Effector CD4-positive, alpha-beta T cell (primary cell): ENCODE measurements around the gene ARHGEF9.

ENCODE experiments used
- DNase-seq: peaks from one replicate; pipeline ENCODE4 v3.0.0-alpha.2; 2020

The ARHGEF9 gene

DNA sequence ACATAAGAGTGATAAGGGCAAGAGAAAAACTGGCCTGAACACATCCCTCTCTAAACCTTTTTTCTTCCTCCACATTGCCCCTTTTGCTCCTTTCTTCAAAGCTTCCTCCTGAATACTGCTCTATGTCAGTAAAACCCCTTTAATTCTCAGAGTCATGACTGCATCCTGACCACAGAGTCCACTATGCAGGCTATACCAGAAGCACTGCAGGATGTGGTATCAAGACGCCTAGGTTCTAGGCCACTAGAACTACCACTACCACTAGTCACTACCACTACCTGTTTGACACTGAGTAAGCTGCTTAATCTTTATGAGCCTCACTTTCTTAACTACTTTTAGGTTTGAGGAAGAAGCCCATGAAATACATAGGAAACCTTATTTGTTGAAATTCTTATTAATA, 38.7 kb downstream of the ARHGEF9 start:
- DNase-seq: no peak

DNA sequence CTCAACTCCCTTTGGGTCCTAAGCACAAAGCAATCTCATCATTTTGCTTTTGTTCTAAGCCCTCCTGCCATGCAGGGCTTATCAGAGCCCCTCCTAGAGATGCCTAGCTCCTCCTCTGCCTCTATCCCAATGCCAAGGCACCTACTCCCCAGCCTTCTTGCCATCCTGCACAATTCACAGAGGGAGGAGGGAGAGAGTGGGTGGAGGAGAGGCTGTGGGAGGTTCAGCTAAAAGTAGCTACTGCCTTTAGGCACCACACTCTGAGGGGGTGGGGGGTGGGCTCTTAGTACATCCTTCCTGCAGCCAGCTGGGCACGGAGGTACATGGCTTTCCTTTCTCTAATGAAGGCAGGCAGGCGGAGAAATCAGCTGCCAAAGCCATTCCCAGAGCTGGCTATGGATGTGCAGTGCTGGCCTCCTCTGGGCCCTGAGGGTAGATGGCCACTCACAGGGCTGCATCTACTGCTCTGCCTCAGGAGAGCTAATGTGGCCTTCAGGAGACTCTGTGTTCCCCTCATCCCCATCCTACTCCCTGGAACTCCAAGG, 40.1 kb downstream of the ARHGEF9 start:
- DNase-seq: no peak

DNA sequence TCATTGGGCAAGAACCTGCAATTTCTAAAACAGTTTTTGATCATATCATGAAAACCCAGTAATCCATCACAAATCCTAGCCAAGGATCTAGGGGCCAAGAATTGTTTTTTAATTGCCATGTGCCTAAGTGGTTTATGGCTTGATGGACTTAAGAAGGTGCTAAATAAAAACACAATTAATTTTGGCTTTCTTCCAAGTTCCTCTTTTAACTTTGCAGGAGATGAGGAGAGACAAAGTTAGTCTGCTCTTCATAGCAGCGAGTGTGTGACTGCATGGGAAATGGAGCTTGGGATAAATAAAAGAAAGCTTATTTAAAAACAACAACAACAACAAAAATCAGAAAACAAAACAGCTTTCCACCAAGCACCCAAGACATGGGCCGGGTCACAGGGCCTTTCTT, 41.4 kb downstream of the ARHGEF9 start:
- DNase-seq: no peak

DNA sequence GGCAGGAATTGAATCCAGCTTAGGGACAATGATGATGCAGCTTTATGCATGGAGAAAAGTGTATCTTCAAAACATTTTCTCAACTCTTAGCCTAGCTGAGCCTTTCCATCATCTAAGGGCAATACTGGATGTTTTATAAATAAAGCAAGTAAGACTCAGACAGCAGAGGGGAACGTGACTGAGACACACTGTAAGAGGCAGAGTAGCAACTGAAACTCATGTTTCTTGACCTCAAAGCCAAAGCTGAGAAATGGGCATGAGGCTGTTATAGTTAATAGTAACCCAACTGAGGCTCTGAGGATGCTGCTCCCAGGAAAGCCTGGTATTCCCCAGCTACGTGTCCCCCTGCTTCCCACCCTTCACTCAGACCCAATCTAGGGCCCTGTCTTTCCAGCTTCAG, 44.6 kb downstream of the ARHGEF9 start:
- no peak for DNase-seq

DNA sequence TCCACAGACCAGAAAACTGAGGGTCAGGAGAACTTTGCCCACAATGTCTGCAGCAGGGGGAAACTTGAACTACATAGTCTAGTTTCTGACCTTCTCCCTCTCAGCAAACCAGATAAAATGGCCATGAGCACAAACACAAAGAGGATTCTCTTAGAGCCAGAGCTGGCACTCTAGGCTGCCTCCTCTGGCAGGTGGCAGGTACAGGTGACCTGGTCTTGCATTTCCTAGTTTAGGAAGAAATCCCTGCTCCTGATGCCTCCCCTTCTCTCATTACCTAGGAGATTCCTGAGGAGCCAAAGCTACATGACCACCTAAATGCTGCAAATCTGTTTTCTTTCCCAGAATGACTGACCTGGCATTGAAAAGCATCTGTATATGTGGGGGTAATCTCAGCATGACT, 45.1 kb downstream of the ARHGEF9 start:
- no peak for DNase-seq

DNA sequence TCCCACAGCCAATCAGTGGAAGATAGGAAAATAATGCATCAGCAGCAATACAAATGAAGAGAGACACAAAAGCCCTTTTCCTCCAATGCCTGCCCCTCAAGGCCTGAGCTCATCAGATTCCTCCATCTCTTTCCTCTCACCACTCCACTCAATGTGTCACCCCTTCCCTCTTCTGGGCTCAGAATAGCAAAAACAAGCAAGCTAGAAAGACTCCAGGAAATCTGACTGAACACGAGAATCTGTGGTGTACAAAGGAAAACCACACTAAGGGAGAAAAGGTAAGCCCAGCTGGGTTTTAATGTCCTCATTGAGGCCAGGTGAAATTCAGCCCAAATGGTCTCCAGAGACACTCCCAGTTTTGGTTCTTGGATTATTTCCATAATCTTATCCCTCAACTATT, 46.3 kb downstream of the ARHGEF9 start:
- no peak for DNase-seq

DNA sequence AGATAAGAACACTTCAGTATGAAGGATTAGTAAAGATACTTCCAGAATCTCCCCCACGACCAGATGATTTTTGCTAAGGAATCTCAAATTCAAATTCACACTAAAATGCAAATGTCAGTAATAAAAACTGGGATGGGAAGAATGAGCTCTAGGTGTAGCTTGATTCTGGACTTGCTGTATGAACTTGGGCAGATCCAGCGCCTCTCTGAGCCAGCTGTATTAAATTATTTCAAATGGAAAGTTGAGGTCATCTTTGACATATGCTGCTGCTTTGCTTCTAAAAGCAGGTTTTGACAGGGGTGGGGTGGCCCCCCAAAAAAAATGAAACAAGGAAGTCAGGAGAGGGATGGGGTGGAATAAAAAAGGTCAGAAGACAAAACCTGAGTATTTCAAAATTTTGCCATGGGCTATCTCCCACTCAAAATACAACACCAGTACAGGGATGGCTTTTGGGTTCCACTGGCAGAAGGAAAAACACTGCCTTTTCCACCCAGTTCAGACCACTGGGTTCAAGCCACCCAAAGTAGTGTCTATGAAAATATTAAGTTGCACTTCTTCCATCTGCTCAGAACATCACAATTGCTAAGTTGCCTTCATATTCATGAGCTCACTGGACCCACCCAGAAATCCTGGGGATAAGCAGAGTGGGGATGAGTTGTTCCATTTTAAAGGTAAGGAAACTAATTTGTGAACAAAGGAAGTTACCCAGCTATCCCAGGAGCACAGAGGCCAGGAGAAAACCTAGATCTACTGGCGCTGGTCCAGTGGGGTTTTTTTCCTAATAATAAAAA, 47.7 kb downstream of the ARHGEF9 start:
- DNase-seq: no peak

DNA sequence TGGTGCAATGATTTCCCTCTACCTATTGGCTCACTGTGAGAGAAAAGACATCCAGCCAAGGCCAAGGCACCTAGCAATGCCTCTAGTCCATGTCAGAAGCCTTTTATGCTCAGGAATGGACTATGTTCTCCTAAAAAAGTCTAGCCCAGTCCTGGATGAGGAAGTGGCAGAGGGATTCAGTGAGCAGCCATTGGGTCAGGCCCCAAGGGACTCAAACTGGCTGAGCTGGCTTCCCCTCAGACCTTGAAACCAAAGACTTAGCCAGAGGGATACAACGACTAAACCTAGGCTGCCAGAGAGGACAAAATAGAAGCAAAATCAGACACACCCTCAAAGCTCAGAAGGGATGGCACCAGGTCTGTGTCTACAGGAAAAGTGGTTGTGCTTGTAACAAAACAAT, 49.1 kb downstream of the ARHGEF9 start:
- no peak for DNase-seq

DNA sequence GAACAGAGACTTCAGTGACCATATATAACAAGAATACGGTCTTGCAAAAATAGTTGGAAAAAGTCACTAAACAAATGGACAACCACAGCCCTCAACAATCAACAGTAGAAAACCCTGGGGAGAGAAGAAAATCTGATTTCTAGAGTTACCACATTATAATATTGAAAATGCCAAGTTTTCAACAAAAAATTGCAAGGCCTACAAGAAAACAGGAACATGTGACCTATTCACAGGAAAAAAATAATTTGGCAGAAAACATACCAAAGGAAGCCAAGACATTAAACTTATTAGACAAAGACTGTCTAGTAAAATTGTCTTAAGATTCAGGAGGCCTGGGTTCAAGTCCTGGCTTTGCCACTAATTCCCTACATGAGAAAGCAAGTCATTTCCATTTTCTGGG, 64.7 kb downstream of the ARHGEF9 start:
- DNase-seq: no peak

DNA sequence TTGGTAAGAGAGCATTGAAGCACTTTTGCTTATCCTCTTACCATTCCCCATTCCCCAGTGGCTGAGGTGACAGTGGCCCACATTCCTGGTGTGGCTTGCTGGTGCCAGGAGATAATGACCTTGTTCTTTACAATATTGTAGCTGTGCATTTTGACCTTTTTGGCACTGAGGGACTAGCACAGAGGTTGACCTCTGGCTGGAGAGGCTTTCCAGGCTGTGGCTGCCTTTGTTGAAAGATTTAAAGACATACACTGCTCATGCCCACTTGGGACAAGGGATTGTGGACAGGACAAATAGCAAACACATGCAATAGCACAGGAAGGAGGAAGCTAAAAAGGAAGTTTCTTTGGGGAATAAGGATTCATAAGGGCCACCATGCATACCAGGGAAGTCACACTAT, 65.4 kb downstream of the ARHGEF9 start:
- no peak for DNase-seq

DNA sequence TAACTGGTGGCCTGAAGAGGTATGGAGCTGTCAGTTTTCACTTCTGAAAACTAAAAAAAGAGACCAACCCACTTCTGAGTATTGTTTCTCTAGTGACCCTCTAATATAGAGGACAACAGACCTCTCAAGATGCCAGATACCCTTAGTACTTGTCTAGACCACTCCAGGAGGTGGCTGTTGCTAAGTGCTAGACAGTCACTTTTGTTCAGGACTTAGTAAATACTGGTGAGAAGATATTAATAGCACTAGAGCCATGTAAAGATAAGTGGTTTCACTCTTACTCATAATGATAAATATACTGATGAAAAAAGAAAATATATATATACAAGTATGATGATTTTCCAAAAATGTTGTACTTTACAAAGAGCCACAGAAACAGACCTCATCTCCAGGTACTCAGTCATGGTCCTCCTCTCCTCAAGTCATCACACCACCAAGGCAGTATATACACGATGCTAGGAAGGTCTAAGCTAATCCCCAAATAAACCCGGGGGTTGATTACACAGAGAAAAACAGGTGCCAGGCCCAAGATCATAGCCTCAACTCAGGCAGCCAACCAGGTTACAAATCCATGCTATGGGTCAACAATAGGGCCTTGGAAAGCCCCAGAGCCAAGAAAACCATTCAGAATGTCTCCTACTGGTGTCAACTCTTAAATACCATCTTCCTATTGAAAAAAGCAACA, 66.9 kb downstream of the ARHGEF9 start:
- no peak for DNase-seq

DNA sequence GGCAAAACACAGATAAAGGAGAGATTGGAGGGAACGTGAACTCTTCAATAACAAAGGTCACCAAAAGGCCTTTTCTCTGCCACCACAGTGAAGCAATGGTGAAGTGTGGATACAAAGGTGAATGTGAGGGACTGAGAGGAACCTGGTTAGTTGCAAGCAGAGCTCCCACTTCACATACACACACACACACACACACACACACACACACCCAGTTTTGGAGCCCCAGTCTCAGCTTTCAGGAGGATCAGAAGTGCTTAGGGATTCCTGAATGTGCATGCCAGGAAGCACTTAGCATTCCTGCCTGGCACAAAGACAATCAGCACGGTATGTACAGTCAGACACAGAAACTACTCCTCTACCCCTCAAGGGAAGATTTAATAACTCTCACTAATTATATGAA, 71.5 kb downstream of the ARHGEF9 start:
- no peak for DNase-seq

DNA sequence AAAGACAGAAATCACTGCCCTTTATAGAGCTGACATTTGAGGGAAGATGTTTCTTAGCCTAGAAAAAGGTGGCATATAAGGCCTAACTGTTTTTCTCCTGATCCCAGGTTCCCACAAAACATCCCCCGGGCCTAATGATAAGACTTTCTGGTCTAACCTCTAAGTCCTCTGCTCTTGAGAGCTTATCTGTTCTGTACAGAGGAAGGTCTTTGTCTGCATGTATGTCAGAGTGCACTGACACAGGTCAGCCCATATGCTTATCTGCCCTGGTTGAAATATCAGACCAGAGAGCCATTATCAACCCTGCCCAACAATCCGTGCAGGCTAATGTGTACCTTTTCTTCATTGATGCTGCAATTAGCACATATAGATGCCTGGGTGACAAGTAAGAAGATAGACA, 76.2 kb downstream of the ARHGEF9 start:
- DNase-seq: no peak

DNA sequence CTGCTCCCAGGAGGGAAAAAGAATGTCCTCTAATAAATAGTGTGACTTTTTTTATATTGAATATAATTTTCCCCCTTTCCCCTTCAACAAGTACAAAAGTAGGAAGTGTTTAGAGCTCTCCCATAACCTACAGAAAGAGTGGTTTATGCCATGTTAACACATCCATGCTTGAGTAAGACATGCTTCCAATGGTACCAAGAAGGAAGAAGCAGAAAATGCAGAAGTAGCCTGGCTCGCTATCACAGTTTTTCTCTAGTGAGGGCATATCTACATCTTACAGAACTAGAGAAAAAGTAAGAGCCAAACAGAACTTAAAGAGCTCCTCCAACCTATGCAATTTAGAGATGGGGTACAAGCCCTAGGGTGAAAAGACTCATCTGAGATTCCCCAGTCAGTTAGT, 82.5 kb downstream of the ARHGEF9 start:
- no peak for DNase-seq

DNA sequence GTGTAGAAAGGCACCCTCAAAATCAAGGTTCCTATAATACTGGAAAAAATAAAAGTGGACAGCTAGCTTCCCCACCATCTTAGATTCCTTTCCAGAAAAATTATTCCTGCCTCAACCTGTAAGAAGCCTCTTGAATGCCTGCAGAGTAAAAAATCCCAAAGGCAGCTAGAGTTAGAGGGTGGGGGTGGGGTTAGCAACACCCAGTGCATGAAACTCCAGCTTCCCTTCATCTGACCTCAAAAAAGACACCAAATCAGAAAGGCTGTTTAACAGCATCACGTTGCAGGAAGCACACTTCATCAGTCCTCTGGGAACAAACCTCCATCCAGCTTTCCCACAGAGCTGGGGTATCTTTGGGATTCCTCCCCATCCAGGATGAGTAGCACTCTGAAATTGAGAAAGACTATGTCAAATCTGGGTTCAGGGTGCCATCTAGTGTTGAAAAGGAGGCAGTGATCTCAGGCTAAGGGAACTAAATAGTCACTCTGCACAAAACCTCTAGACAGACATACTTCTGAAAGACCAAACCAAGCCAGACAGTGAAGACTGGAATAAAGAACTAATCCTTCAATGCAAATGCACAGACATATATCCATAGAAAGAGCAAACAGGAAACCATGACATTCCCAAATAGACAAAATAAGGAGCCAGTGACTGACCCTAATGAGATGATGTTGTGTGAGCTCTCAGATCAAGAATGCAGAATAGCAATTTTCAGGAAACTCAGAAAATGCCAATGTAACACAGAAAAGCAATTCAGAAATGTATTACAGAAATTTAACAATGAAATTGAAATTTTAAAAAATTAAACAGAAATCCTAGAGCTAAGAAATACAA, 97.9 kb downstream of the ARHGEF9 start:
- DNase-seq: no peak

DNA sequence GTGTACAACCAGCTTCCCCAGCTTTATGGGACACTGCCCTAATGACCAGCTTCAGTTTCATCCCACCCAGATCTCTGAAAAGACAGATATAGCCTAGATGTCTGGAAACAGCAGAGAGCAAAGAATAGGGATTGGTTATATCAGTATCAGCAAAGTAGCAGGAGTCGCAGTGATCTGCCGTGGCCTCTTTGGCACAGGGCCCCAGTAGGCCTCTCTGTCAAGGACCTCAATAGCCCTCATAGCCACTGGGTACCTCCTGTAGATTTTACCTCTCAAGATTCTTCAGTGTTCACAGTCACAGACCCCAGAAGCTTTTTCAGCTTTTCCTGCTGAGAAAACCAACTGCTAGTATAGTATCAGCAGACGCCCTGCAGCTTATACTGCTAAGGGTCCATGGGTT, 104.6 kb downstream of the ARHGEF9 start:
- DNase-seq: no peak

DNA sequence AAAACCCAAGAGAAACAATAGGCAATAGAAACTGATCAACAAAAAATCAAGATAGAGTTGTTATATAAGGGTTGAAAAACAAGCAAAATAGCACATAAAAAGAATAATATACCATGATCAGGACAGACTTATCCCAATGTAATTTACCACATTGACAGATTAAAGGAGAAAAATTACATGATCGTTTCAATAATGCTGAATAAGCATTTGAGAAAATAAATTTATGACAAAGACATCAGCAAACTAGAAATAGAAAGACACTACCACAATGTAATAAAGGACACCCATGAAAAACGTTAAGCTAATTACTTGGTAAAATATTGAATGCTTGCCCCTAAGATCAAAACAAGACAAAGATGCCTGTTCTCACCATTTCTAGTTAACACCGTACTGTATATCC, 105.6 kb downstream of the ARHGEF9 start:
- no peak for DNase-seq

DNA sequence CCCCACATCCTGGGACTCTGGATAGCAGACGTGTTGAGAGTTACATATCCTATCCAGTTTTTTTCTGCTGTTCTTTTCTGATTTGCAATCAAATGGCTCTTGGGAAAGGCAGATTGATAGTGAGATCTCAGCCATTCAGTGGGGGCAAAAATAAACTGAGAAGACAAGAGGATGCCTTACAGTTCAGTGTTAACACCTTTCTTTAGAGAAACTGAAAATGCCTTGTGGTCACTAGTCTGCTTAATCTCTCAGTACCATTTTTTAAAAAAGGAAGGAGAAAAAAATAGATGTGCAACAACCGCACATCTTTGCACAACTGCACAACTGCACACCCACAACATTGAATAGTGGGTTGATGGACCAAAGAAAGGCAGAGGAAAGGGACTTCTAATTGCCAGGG, 109.3 kb downstream of the ARHGEF9 start:
- DNase-seq: no peak

DNA sequence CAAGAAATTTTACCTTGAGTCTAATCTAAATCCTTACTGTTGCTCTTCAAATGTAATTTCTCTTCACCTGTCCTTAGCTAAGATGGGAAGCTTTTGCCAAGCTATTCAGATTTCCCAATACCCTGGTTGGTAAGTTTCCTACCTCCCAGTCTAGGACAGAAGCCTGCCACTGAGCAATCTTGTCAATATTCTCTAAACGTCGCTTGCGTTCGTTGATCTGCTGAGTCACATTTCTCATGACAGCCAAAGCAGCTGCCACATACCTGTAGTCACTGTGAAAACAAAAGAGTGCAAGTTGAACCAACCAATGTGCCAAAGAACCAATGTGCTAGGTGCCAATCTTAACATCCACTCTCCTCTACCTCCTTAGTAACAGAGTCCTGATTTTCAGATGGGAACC, 111.1 kb downstream of the ARHGEF9 start:
- no peak for DNase-seq

DNA sequence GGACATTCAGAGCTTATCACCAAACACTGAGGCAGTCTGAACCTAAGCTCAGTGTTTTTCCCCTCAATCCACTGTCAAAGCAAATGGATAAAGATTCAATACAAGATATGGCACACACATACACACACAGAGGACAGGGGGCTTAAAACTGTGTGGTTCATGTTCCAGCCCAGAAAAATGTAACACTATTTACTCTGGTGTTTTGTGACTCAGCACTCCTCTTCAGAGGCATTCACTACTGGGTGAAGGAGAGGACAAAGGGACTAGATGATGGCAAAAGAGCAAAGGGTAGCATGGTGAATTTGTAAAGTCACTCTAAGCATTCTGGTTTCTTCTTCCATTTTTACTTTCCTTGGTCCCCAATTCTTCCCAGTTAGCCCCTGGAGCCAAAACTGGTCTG, 120.3 kb downstream of the ARHGEF9 start:
- no peak for DNase-seq

DNA sequence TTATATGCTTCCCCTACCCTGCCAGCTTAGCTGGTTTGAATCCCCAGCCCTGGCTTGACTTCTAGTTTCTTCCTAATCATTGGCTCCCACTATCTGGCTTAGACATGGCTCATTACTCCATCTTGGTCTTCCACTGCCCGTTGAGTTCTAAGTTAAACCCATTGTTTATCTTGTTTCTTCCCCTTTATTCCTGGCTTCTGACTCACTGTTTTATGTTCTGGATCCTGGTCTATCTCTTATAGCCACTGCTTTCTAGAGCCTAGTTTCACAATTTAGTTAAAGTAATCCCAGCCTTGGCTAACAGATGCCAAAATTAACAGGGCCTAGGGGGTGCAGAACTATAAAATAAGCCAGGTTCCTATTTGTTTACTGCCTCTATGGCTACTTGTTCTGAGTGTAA, 120.9 kb downstream of the ARHGEF9 start:
- DNase-seq: no peak

DNA sequence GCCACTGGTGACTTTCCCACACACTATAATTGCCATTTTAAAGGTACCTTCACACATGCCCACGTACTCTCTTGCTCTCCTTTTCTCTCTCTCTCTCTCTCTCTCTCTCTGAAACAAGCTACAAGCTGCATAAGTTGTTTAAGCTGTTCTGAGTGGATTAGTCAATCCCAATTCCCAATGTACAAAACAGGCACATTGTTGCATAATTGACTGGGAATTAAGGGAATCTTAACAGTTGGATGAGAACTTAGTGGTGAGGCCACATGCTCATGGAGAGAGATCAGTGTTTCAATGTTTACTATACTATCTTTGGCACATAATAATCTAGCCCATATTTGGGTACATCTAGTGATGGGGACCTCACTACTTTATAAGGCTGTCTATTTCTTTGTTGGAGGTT, 123.3 kb downstream of the ARHGEF9 start:
- no peak for DNase-seq

DNA sequence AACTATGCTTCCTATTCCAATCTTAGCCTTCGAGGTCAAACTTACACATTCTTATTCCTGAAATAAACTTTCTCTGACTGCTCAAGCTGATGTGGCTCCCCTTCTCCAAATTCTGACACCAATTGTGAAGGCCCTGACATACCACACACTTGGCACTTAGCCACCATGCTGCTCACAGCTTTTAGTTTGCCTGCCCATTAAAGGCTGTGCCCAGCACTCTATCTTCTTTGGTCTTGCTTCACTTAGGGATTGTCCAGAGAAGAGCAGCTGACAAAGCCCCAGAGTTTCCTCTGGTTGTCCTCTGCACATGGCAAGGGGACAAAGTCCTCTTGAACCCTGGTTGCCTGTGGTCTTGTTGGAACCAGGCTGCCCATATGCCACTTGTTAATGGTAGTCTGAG, 126.1 kb downstream of the ARHGEF9 start:
- DNase-seq: no peak

DNA sequence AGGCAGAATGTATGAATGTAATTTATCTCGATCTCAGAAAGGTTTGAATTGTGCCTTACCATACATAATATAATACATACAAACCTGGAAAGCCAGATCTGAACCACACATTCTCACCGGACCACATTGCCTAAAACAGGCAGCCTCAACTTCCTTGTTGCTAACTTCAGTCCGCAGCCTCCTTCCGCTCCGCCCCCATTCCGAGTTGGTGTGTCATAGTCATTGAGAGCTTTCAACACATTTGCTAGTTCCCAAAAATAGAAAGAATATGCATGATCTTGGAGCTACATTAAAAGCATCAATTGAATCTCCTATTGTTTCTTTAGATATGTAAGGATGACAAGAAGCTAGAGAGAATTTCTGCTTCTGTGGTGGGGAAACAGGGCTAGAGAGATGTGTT, 127.2 kb downstream of the ARHGEF9 start:
- no peak for DNase-seq
